GM18517 (cell line): ENCODE measurements around the gene C3orf18.

Source experiments
- ATAC-seq: cut with Tn5 transposase; IDR thresholded peaks from one replicate; pipeline ENCODE4 v1.9.1; 2021; ENCODE audit warnings: mild to moderate bottlenecking, moderate library complexity; ENCODE audit not compliant: unreplicated experiment

The C3orf18 gene

GRCh38 chr3:50551681-50552435 is 15.7 kb downstream of the C3orf18 start:
- ATAC-seq: no peak

- no peak for ATAC-seq
Observed at GRCh38 chr3:50551054-50551659, 16.4 kb downstream of the C3orf18 start.

- no peak for ATAC-seq
Observed at GRCh38 chr3:50550079-50550736, 17.3 kb downstream of the C3orf18 start.

- ATAC-seq: no peak
Observed at GRCh38 chr3:50549226-50549625, 18.3 kb downstream of the C3orf18 start.

GRCh38 chr3:50545781-50546180 is 21.8 kb downstream of the C3orf18 start:
- ATAC-seq: no peak

- ATAC-seq: no peak
Observed at GRCh38 chr3:50542177-50543034, 25.1 kb downstream of the C3orf18 start.

- no peak for ATAC-seq
Observed at GRCh38 chr3:50539356-50540286, 27.9 kb downstream of the C3orf18 start.

- no peak for ATAC-seq
Observed at GRCh38 chr3:50537421-50538129, 30.0 kb downstream of the C3orf18 start.

- no peak for ATAC-seq
Observed at GRCh38 chr3:50536471-50537180, 30.9 kb downstream of the C3orf18 start.

- ATAC-seq: no peak
Observed at GRCh38 chr3:50534681-50535330, 32.7 kb downstream of the C3orf18 start.

- ATAC-seq: no peak
Observed at GRCh38 chr3:50533807-50534461, 33.6 kb downstream of the C3orf18 start.

GRCh38 chr3:50533316-50533715 is 34.2 kb downstream of the C3orf18 start:
- ATAC-seq: no peak

GRCh38 chr3:50532062-50532705 is 35.4 kb downstream of the C3orf18 start:
- no peak for ATAC-seq

GRCh38 chr3:50531201-50531600 is 36.3 kb downstream of the C3orf18 start:
- no peak for ATAC-seq

GRCh38 chr3:50530001-50530970 is 37.3 kb downstream of the C3orf18 start:
- ATAC-seq: no peak

GRCh38 chr3:50525987-50526386 is 41.6 kb downstream of the C3orf18 start:
- ATAC-seq: no peak
